Thoracic aorta (tissue), 2 donors: ENCODE results near the gene KAT8. TPM values are rescaled to one million over a fixed set of nuclear protein-coding genes. Genes with fewer than 3 reads are reported as not detected.

Experiments used
- ATAC-seq: fragments of 150-250 bp; one replicate; pipeline ENCODE4 v1.8.0; 2017; ENCODE audit warnings: low read depth; ENCODE audit not compliant: insufficient number of reproducible peaks, low FRiP score
- DNase-seq: peaks from one replicate; pipeline ENCODE4 v3.0.0-alpha.2; 2020; ENCODE audit warnings: low spot score
- H3K27ac ChIP-seq, 2 donors: fragments of 200-600 bp; sonication (generic); 1 replicate in 1 of 2; 2 replicates in 1 of 2; pipeline ENCODE4 v1.5.1; 2016; ENCODE audit warnings: mild to moderate bottlenecking in 2 of 2, moderate library complexity in 2 of 2
- H3K27me3 ChIP-seq: fragments of 200-600 bp; sonication (generic); replicated peaks from 2 replicates; pipeline ENCODE4 v1.6.0; 2016; ENCODE audit warnings: mild to moderate bottlenecking; ENCODE audit not compliant: insufficient read depth
- H3K36me3 ChIP-seq: fragments of 200-600 bp; sonication (generic); one replicate; pipeline ENCODE4 v1.5.1; 2016
- H3K4me1 ChIP-seq, 2 donors: fragments of 200-600 bp; sonication (generic); 1 replicate in 1 of 2; 2 replicates in 1 of 2; pipeline versions ENCODE4 v1.5.1 to v1.6.0; 2016; ENCODE audit warnings: low read depth in 2 of 2, mild to moderate bottlenecking in 1 of 2; ENCODE audit not compliant: control insufficient read depth in 1 of 2
- H3K4me3 ChIP-seq: fragments of 200-600 bp; sonication (generic); 2 replicates; pipeline ENCODE4 v1.5.1; 2016; ENCODE audit warnings: mild to moderate bottlenecking
- H3K9me3 ChIP-seq: fragments of 200-600 bp; sonication (generic); 2 replicates; pipeline ENCODE4 v1.5.1; 2016
- CTCF ChIP-seq: fragments of 200-600 bp; sonication (generic); IDR thresholded peaks from one replicate; pipeline ENCODE4 v1.5.1; 2019; ENCODE audit warnings: antibody characterized with exemption
- total RNA-seq, 2 donors: library from RNA; depleted of rRNA; stranded (reverse); fragments of >200 nt; gene quantifications; one replicate each; pipeline versions ENCODE4 v1.1.0 to v1.2.3, GENCODE V29; 2016

KAT8 gene
- total RNA-seq, 2 donors from 2014 or later, result 62.5 to 75.7 TPM

DNA sequence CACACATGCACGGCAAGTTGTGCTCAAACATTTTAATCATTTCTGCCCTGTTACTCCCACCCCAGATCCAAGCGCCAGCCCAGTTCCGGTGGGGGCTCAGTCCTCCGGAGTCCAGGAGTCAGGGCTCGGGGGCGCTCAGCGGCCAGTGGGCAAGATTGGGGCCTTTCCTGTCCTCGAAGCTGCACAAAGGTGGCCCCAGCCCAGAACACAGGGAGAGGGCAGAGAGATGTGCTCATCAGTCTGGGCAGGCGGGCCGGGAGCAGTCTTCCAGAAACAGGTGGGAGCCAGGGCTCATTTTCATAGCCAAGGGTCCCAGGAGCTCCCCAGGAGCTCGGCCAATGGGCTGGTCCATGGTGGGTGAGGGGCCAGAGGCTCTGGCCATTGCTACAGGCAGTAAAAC lies 14.0 kb downstream of the KAT8 start:
- Histone ChIP-seq H3K9me3 (no peaks in the 10 kb centered on the region), H3K27me3 (no peaks in the 10 kb centered on the region), H3K36me3 (peaks cover 49% of the 10 kb centered on the region), H3K4me3 (no peak overlapping the region), H3K4me1 (no peaks in the 10 kb centered on the region), H3K27ac (no peak overlapping the region)
- no peak for TF ChIP-seq CTCF
- ATAC-seq (no peak), DNase-seq (no peak)

DNA sequence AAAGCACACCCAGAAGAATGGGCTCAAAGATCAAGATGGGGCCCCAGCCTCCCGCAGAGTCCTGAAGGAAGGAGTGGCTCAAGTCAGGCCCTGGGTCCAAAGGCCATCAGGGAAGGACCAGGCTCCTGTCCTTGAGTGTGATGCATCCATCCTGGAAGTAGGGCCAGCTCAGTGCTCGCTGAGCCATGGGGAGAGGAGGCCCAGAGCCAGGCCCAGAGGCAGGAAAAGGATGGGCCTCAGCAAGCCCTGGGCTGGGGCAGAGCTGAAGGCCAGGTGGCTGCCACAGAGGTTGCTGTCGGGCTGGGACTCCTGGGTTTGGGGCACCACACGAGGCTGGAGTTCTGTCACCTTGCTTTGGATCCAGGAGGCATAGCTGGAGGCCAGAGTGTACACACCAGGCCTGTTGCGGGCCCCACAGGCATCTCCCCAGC lies 14.4 kb downstream of the KAT8 start:
- Histone ChIP-seq H3K36me3 (peaks cover 48% of the 10 kb centered on the region), H3K4me1 (no peaks in the 10 kb centered on the region), H3K4me3 (no peak overlapping the region), H3K27ac (no peak overlapping the region), H3K9me3 (no peaks in the 10 kb centered on the region), H3K27me3 (no peaks in the 10 kb centered on the region)
- ATAC-seq (no peak), DNase-seq (no peak)
- no peak for TF ChIP-seq CTCF

DNA sequence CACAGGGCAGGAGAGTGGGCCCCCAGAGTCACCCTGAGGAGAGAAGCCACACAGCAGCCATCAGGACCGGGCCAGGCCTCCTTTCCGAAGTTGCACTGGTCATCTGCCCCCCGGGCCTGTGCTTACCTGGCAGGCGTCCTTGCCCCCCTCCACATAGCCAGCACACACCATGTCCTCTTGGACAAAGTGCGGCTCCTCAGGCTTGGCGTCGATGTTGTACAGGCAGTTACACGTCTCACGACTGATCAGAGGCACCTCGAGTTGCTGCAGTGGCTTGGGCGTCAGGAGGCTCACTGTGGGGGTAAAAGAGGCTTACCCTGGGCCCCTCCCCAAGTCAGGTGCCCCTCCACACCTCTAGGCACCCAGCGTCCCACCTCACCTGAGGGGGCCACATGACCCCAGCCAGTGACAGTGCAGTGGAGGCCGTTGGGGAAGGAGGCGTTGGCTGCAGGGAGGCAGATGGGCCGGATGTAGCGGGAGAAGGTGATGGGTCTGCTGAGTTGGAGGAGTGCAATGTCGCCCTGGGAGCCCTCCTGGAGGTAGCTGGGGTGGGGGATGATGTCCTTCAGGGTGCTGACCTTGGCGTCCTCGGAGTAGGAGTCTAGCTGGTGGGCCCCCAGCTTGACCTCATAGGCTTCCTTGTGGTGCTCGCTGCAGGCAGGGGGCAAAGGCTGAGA lies 15.0 kb downstream of the KAT8 start:
- Histone ChIP-seq H3K9me3 (no peaks in the 10 kb centered on the region), H3K27ac (no peak overlapping the region), H3K27me3 (no peaks in the 10 kb centered on the region), H3K36me3 (peaks cover 42% of the 10 kb centered on the region), H3K4me1 (no peaks in the 10 kb centered on the region), H3K4me3 (no peak overlapping the region)
- DNase-seq (no peak), ATAC-seq (no peak)
- TF ChIP-seq CTCF, result no peak

DNA sequence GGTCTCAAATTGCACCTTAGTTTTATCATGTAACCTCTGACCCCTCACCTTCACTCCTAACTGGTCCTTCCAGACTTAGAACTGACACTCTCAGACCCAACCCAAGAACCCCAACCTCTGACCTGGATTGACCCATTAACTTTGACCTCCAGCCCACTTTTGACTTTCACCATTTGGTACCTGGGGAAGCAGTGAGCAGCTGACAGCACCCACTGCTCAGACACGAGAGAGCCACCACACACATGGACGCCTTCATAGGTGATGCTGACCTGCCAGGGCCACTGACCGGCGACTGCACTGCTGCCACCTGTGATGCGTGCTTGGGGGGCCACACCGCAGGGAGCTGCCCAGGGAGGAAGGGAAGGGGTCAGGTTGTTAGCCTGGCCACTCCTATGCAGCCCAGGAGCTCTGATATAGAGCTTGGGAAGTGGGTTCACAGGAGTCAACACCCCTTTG lies 15.6 kb downstream of the KAT8 start:
- Histone ChIP-seq H3K9me3 (no peaks in the 10 kb centered on the region), H3K36me3 (peaks cover 37% of the 10 kb centered on the region), H3K27me3 (no peaks in the 10 kb centered on the region), H3K4me3 (no peak overlapping the region), H3K4me1 (peaks cover 0 to 3% of the 10 kb centered on the region in 2 donors), H3K27ac (no peak overlapping the region)
- DNase-seq, result no peak
- no peak for TF ChIP-seq CTCF
- ATAC-seq, result no peak

GRCh38 chr16:31134091-31134571 lies 16.7 kb downstream of the KAT8 start:
- DNase-seq (no peak), ATAC-seq (no peak)
- Histone ChIP-seq H3K27me3 (no peaks in the 10 kb centered on the region), H3K9me3 (no peaks in the 10 kb centered on the region), H3K27ac (no peak overlapping the region), H3K36me3 (peaks cover 28% of the 10 kb centered on the region), H3K4me1 (peaks cover 8 to 13% of the 10 kb centered on the region in 2 donors), H3K4me3 (no peak overlapping the region)
- TF ChIP-seq CTCF, result no peak
